ENCODE data around the gene COL10A1. TPM values are rescaled to one million over a fixed set of nuclear protein-coding genes. Genes with fewer than 3 reads are reported as not detected.
A peak's percentile ranks its signal among the peaks of the same experiment; 100 is the strongest.

Gene COL10A1
- total RNA-seq (2014; rRNA removed; shearing (Covaris generic)), result not detected in 2 replicates

- no peak for DNase-seq (ENCODE audit: low spot score)
These were observed at the start of gene COL10A1 for GRCh38 chr6:116126032-116126431. TSS of gene COL10A1 (minus strand) at chr6:116126132. CDS start at chr6:116125492, 640 bp downstream.

- no peak for DNase-seq (ENCODE audit: low spot score)
These were observed 49.4 kb upstream of the COL10A1 start for GRCh38 chr6:116175344-116175743.

- no peak for DNase-seq (ENCODE audit: low spot score)
These were observed 48.0 kb upstream of the COL10A1 start for GRCh38 chr6:116173928-116174327.

GRCh38 chr6:116170358-116171057 is 44.6 kb upstream of the COL10A1 start:
- no peak for DNase-seq (ENCODE audit: low spot score)

GRCh38 chr6:116169880-116170279 is 43.9 kb upstream of the COL10A1 start:
- DNase-seq (ENCODE audit: low spot score), result no peak

GRCh38 chr6:116168148-116168547 is 42.2 kb upstream of the COL10A1 start:
- no peak for DNase-seq (ENCODE audit: low spot score)

- no peak for DNase-seq (ENCODE audit: low spot score)
These were observed 40.4 kb upstream of the COL10A1 start for GRCh38 chr6:116166369-116166768.

- no peak for DNase-seq (ENCODE audit: low spot score)
These were observed 39.7 kb upstream of the COL10A1 start for GRCh38 chr6:116165596-116165995.

GRCh38 chr6:116159782-116160524 is 34.0 kb upstream of the COL10A1 start:
- DNase-seq (ENCODE audit: low spot score), result no peak

GRCh38 chr6:116158641-116159040 is 32.7 kb upstream of the COL10A1 start:
- DNase-seq (ENCODE audit: low spot score), result no peak

- no peak for DNase-seq (ENCODE audit: low spot score)
These were observed 31.5 kb upstream of the COL10A1 start for GRCh38 chr6:116157391-116157790.

GRCh38 chr6:116156405-116157326 is 30.7 kb upstream of the COL10A1 start:
- no peak for DNase-seq (ENCODE audit: low spot score)

- DNase-seq (ENCODE audit: low spot score), result no peak
These were observed 29.0 kb upstream of the COL10A1 start for GRCh38 chr6:116154887-116155286.

- DNase-seq (ENCODE audit: low spot score), result no peak
These were observed 26.7 kb upstream of the COL10A1 start for GRCh38 chr6:116152620-116153019.

- no peak for DNase-seq (ENCODE audit: low spot score)
These were observed 20.1 kb upstream of the COL10A1 start for GRCh38 chr6:116145803-116146675.

GRCh38 chr6:116144605-116145004 is 18.7 kb upstream of the COL10A1 start:
- peak; percentile 86 for DNase-seq (ENCODE audit: low spot score)

GRCh38 chr6:116139917-116140316 is 14.0 kb upstream of the COL10A1 start:
- DNase-seq (ENCODE audit: low spot score), result no peak

GRCh38 chr6:116136933-116137340 is 11.0 kb upstream of the COL10A1 start:
- peak; percentile 2 for DNase-seq (ENCODE audit: low spot score)

- DNase-seq (ENCODE audit: low spot score), result no peak
These were observed 10.4 kb upstream of the COL10A1 start for GRCh38 chr6:116136373-116136772.

GRCh38 chr6:116133453-116133852 is 7.5 kb upstream of the COL10A1 start:
- no peak for DNase-seq (ENCODE audit: low spot score)

Data from H4 (cell line).